IMR-90 (cell line): ENCODE results near the gene TMEM140. TPM values are rescaled to one million over a fixed set of nuclear protein-coding genes. Genes with fewer than 3 reads are reported as not detected.

Experiments
- ATAC-seq: fragments of 200-7000 bp; cut with Tn5 transposase; 2 replicates; pipeline ENCODE4 v1.9.1; 2020; ENCODE audit warnings: low read depth, mild to moderate bottlenecking, moderate library complexity
- BruUV-seq: library from RNA; stranded (reverse); fragments of 400-500 nt; replicated peaks from 2 replicates; lab custom pipeline; 2021; lab: Mats Ljungman, UMichigan
- CTCF ChIA-PET: fragments of 300-600 bp; formaldehyde crosslinking; extraction: SDS; loops from one replicate; lab custom pipeline; 2021; ENCODE audit warnings: antibody characterized with exemption; lab: Yijun Ruan, JAX
- POLR2A ChIA-PET: fragments of 300-600 bp; sonication (Branson Sonifier 250); formaldehyde crosslinking; loops from one replicate; lab custom pipeline; 2022; ENCODE audit warnings: antibody characterized with exemption; ENCODE audit not compliant: unreplicated experiment; lab: Charles Lee
- DNase-seq: peaks from one replicate; pipeline ENCODE4 v3.0.0; 2013
- H2AFZ ChIP-seq: replicated peaks from 2 replicates; pipeline ENCODE3; 2013; ENCODE audit warnings: low read length, mild to moderate bottlenecking; ENCODE audit not compliant: poor library complexity
- H2AK5ac ChIP-seq: 2 replicates; pipeline ENCODE4 v1.6.1; 2013; ENCODE audit warnings: low read depth, low read length, inconsistent platforms
- H2AK9ac ChIP-seq: replicated peaks from 2 replicates; pipeline ENCODE3; 2013; ENCODE audit warnings: mild to moderate bottlenecking, low read depth, low read length, moderate library complexity; ENCODE audit not compliant: poor library complexity
- H2BK120ac ChIP-seq: 2 replicates; pipeline ENCODE4 v1.6.1; 2013; ENCODE audit warnings: low read depth, low read length, inconsistent platforms
- H2BK15ac ChIP-seq: 3 replicates; pipeline ENCODE4 v1.6.1; 2013; ENCODE audit warnings: low read depth, low read length, inconsistent platforms
- H2BK20ac ChIP-seq: 2 replicates; pipeline ENCODE4 v1.6.1; 2013; ENCODE audit warnings: low read depth, mild to moderate bottlenecking, inconsistent platforms, low read length, moderate library complexity
- H2BK5ac ChIP-seq: 2 replicates; pipeline ENCODE4 v1.6.1; 2013; ENCODE audit warnings: mild to moderate bottlenecking, low read depth, low read length, inconsistent platforms; ENCODE audit not compliant: poor library complexity, severe bottlenecking
- H3K14ac ChIP-seq: replicated peaks from 2 replicates; pipeline ENCODE4 v1.6.1; 2013; ENCODE audit warnings: low read depth, low read length, inconsistent platforms
- H3K18ac ChIP-seq: 2 replicates; pipeline ENCODE4 v1.6.1; 2013; ENCODE audit warnings: low read depth, low read length, control low read depth
- H3K23ac ChIP-seq: 2 replicates; pipeline ENCODE4 v1.6.1; 2013; ENCODE audit warnings: low read depth, low read length, inconsistent platforms
- H3K27ac ChIP-seq: 2 replicates; pipeline ENCODE4 v1.5.1; 2013; ENCODE audit warnings: mild to moderate bottlenecking, control low read depth, low read length; ENCODE audit not compliant: insufficient read depth
- H3K27me3 ChIP-seq: 2 replicates; pipeline ENCODE4 v1.6.1; 2013; ENCODE audit warnings: low read length; ENCODE audit not compliant: control insufficient read depth, insufficient read depth
- H3K36me3 ChIP-seq: 2 replicates; pipeline ENCODE4 v1.6.1; 2013; ENCODE audit warnings: low read length, mixed read lengths; ENCODE audit not compliant: control insufficient read depth, insufficient read depth
- H3K4ac ChIP-seq: 2 replicates; pipeline ENCODE4 v1.6.1; 2013; ENCODE audit warnings: low read depth, low read length, inconsistent platforms
- H3K4me1 ChIP-seq: 2 replicates; pipeline ENCODE4 v1.6.1; 2013; ENCODE audit warnings: low read length, mixed read lengths; ENCODE audit not compliant: control insufficient read depth, insufficient read depth
- H3K4me2 ChIP-seq: 2 replicates; pipeline ENCODE4 v1.6.1; 2013; ENCODE audit warnings: low read depth, mild to moderate bottlenecking, control low read depth, low read length, moderate library complexity
- H3K4me3 ChIP-seq: 2 replicates; pipeline ENCODE4 v1.5.1; 2013; ENCODE audit warnings: low read depth, mild to moderate bottlenecking, control low read depth, low read length, moderate library complexity; ENCODE audit not compliant: insufficient read depth
- H3K56ac ChIP-seq: 2 replicates; pipeline ENCODE4 v1.6.1; 2013; ENCODE audit warnings: low read length, inconsistent platforms; ENCODE audit not compliant: insufficient read depth; ENCODE audit errors: extremely low read depth
- H3K79me1 ChIP-seq, 2 experiments: 2 replicates each; pipeline ENCODE4 v1.6.1; 2013; ENCODE audit warnings: low read length in 2 of 2, inconsistent platforms in 1 of 2, low read depth in 1 of 2
- H3K9ac ChIP-seq: 2 replicates; pipeline ENCODE4 v1.6.1; 2013; ENCODE audit warnings: low read depth, low read length, control low read depth
- H3K9me1 ChIP-seq: 2 replicates; pipeline ENCODE4 v1.6.1; 2013; ENCODE audit warnings: low read length, inconsistent platforms; ENCODE audit not compliant: insufficient read depth
- H3K9me3 ChIP-seq: 2 replicates; pipeline ENCODE4 v1.6.1; 2013; ENCODE audit warnings: low read length; ENCODE audit not compliant: control insufficient read depth, insufficient read depth
- H4K20me1 ChIP-seq: 2 replicates; pipeline ENCODE4 v1.6.1; 2013; ENCODE audit warnings: low read length, inconsistent platforms; ENCODE audit not compliant: insufficient read depth
- H4K5ac ChIP-seq: 2 replicates; pipeline ENCODE4 v1.6.1; 2013; ENCODE audit warnings: mild to moderate bottlenecking, low read depth, low read length, control low read depth
- H4K8ac ChIP-seq, 2 experiments: 2 replicates each; pipeline ENCODE4 v1.6.1; 2013; ENCODE audit warnings: low read depth in 2 of 2, low read length in 2 of 2, control low read depth in 1 of 2, inconsistent platforms in 1 of 2
- H4K91ac ChIP-seq: 2 replicates; pipeline ENCODE4 v1.6.1; 2013; ENCODE audit warnings: low read depth, low read length, inconsistent platforms; ENCODE audit not compliant: insufficient read depth
- BHLHE40 ChIP-seq: fragments of 150-350 bp; IDR thresholded peaks from 2 replicates; pipeline ENCODE4 v1.6.1; 2016; ENCODE audit warnings: mild to moderate bottlenecking, low read depth, low read length
- CEBPB ChIP-seq: IDR thresholded peaks from 2 replicates; pipeline ENCODE4 v1.6.1; 2012; ENCODE audit warnings: low read depth, low read length, improper control_type of control experiment
- RAD21 ChIP-seq: IDR thresholded peaks from 2 replicates; pipeline ENCODE4 v1.6.1; 2012; ENCODE audit warnings: low read length, improper control_type of control experiment
- RCOR1 ChIP-seq: IDR thresholded peaks from 2 replicates; pipeline ENCODE4 v1.6.1; 2012; ENCODE audit warnings: mild to moderate bottlenecking, low read length, improper control_type of control experiment; ENCODE audit not compliant: insufficient replicate concordance
- dilution Hi-C: fragments of 300-500 bp; cut with HindIII; formaldehyde crosslinking; loops from one replicate; pipeline ENCODE4 v1.14.3; 2018; ENCODE audit warnings: low sequenced_read_pairs; ENCODE audit not compliant: unreplicated experiment
- in situ Hi-C: fragments of 300-500 bp; cut with MboI; formaldehyde crosslinking; loops from 3 replicates; pipeline ENCODE4 v1.14.3; 2019; ENCODE audit warnings: low sequenced_read_pairs, inconsistent platforms, mixed read lengths
- intact Hi-C: fragments of 100-400 bp; cut with micrococcal nuclease; formaldehyde crosslinking; loops from 2 replicates; pipeline ENCODE4 v1.10.0; 2022
- polyA plus RNA-seq, 3 experiments: library from polyadenylated mRNA; depleted of rRNA; stranded (reverse); fragments of >200 nt; gene quantifications; 2 replicates each; pipeline ENCODE4 v1.2.3, GENCODE V29; 2012; ENCODE audit warnings: low replicate concordance in 1 of 3
- total RNA-seq: library from RNA; depleted of rRNA; stranded (reverse); fragments of >200 nt; gene quantifications from 2 replicates; pipeline ENCODE4 v1.2.3, GENCODE V29; 2012

Gene TMEM140
- total and polyA plus RNA-seq, 2 of the 4 experiments (the other 2 are of a cell fraction): 0.24 to 0.72 TPM

- Histone ChIP-seq H3K4me2 (no peak overlapping the region), H3K18ac (no peak overlapping the region), H2AFZ (no peak overlapping the region), H3K36me3 (no peaks in the 10 kb centered on the region), H2BK5ac (no peak overlapping the region), H3K79me1 (no peaks in the 10 kb centered on the region), H3K56ac (no peak overlapping the region), H2AK5ac (no peak overlapping the region), H2BK15ac (no peak overlapping the region), H4K20me1 (no peaks in the 10 kb centered on the region), H3K4ac (no peak overlapping the region), H3K9me3 (no peaks in the 10 kb centered on the region), H3K4me3 (no peak overlapping the region), H4K8ac (no peak overlapping the region), H4K91ac (no peak overlapping the region), H3K27me3 (peaks cover 2% of the 10 kb centered on the region; the same call in 1 of the 2 replicates), H3K23ac (no peak overlapping the region), H3K4me1 (no peaks in the 10 kb centered on the region), H2BK120ac (no peak overlapping the region), H3K9ac (no peak overlapping the region), H3K14ac (no peak overlapping the region), H4K5ac (no peak overlapping the region), H2BK20ac (no peak overlapping the region), H3K27ac (no peak overlapping the region), H3K9me1 (no peaks in the 10 kb centered on the region), H2AK9ac (no peak overlapping the region)
- no peak for ATAC-seq
- TF ChIP-seq CEBPB: no peak
- TF ChIP-seq RAD21: no peak
- no peak for TF ChIP-seq BHLHE40
- no peak for TF ChIP-seq RCOR1
- CTCF ChIA-PET: no interaction called here
- dilution Hi-C loops: no loop called here
- in situ Hi-C loops: no loop called here
- no TSS peak for BruUV-seq
- DNase-seq: no peak
- POLR2A ChIA-PET: no interaction called here
- intact Hi-C loops: no loop called here
Measured at GRCh38 chr7:135129579-135129978, 18.3 kb upstream of the TMEM140 start.
